Measurements from ENCODE around the gene IFNGR1. TPM values are rescaled to one million over a fixed set of nuclear protein-coding genes. Genes with fewer than 3 reads are reported as not detected.

Gene IFNGR1
- total RNA-seq, 1 experiment from 2014 or later, result 19.5 TPM

DNA sequence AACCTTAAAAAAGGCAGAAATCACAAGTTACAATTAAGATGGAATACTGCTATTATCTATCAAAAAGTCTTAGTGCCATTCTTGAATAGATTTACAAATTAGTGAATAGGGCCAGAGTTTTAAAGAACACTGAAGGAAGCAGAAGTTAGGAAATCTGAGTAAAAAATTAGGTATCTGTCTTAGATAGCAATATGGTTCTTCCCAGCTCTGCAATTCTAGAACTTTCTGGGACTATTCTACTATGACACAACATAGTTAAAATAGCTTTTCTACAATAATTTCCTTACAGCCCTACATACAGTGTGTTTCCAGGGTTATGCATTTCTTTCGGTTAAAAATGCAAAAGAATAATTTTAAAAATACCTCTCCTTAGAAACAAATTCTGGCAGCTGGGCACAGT is 18.2 kb downstream of the IFNGR1 start:
- no peaks in the 10 kb centered on the region for H4K20me1 ChIP-seq (ENCODE audit: insufficient read depth)
- DNase-seq, result no peak
- no peaks in the 10 kb centered on the region for H3K9me2 ChIP-seq (ENCODE audit: insufficient read depth)
- intact Hi-C loops (cut with micrococcal nuclease; ENCODE audit: unreplicated experiment), result no loop called here
- ChIA-PET CTCF (no interaction called here), POLR2A (ENCODE audit: unreplicated experiment) (no interaction called here)
- no peaks in the 10 kb centered on the region for H3K79me2 ChIP-seq (ENCODE audit: low read depth)
- H3F3A ChIP-seq (ENCODE audit: insufficient read depth, low read depth), result peaks cover 9% of the 10 kb centered on the region; the same call in 1 of the 2 replicates
- no peak overlapping the region for H3K27ac ChIP-seq
- H3K36me3 ChIP-seq (ENCODE audit: low read depth), result peaks cover 63% of the 10 kb centered on the region
- no peaks in the 10 kb centered on the region for H3K4me1 ChIP-seq (replicated peaks; ENCODE audit: insufficient read depth)
- H3K27me3 ChIP-seq (ENCODE audit: insufficient read depth, low read depth), result no peaks in the 10 kb centered on the region
- no TSS peak for BruUV-seq (replicated peaks)
- no peaks in the 10 kb centered on the region; the same call in 1 of the 2 replicates for H3K9me3 ChIP-seq (ENCODE audit: insufficient read depth, low read depth)
- H3K4me2 ChIP-seq, result no peak overlapping the region
- TF ChIP-seq EZH2 (IDR thresholded peaks at IDR 0.05; ENCODE audit: low read depth), result no peak
- TF ChIP-seq, protein P1, sequence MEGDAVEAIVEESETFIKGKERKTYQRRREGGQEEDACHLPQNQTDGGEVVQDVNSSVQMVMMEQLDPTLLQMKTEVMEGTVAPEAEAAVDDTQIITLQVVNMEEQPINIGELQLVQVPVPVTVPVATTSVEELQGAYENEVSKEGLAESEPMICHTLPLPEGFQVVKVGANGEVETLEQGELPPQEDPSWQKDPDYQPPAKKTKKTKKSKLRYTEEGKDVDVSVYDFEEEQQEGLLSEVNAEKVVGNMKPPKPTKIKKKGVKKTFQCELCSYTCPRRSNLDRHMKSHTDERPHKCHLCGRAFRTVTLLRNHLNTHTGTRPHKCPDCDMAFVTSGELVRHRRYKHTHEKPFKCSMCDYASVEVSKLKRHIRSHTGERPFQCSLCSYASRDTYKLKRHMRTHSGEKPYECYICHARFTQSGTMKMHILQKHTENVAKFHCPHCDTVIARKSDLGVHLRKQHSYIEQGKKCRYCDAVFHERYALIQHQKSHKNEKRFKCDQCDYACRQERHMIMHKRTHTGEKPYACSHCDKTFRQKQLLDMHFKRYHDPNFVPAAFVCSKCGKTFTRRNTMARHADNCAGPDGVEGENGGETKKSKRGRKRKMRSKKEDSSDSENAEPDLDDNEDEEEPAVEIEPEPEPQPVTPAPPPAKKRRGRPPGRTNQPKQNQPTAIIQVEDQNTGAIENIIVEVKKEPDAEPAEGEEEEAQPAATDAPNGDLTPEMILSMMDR (conservative IDR thresholded peaks at IDR 0.05), result no peak
- no peak overlapping the region for H2AFZ ChIP-seq
- H3K4me3 ChIP-seq, result no peak overlapping the region

DNA sequence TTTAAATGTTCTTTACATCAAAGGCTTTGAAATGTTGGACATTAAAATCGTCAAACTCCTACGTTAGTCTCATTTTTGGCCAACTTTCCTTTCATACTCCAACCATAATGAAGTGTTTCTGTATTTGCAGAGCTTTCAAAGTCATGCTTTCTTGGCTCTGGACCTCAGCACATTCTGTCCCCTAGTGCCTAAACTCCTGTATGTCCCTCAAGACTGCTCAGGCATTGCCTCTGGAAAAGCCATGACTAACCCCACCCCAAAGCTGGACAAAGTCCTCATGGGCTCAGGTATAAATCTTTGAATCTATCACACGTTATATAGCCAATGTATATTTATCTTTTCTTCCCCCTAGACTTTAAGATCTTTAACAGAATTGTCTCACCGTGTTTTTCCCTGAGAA is 18.9 kb downstream of the IFNGR1 start:
- intact Hi-C loops (cut with micrococcal nuclease; ENCODE audit: unreplicated experiment), result no loop called here
- ChIA-PET CTCF (interaction anchor here (0.7 kb wide), 1 partner anchor 14 kb away, joined by 4 read pairs; no protein-coding TSS in a partner anchor), POLR2A (ENCODE audit: unreplicated experiment) (no interaction called here)
- no peak overlapping the region for H3K4me3 ChIP-seq
- H3K27ac ChIP-seq, result no peak overlapping the region
- H2AFZ ChIP-seq, result no peak overlapping the region
- peaks cover 56% of the 10 kb centered on the region for H3K36me3 ChIP-seq (ENCODE audit: low read depth)
- no peak for DNase-seq
- no peaks in the 10 kb centered on the region for H3K27me3 ChIP-seq (ENCODE audit: insufficient read depth, low read depth)
- no peaks in the 10 kb centered on the region for H3K79me2 ChIP-seq (ENCODE audit: low read depth)
- no peaks in the 10 kb centered on the region; the same call in 1 of the 2 replicates for H3K9me3 ChIP-seq (ENCODE audit: insufficient read depth, low read depth)
- no TSS peak for BruUV-seq (replicated peaks)
- H3K4me1 ChIP-seq (replicated peaks; ENCODE audit: insufficient read depth), result no peaks in the 10 kb centered on the region
- no peaks in the 10 kb centered on the region for H4K20me1 ChIP-seq (ENCODE audit: insufficient read depth)
- H3F3A ChIP-seq (ENCODE audit: insufficient read depth, low read depth), result peaks cover 9% of the 10 kb centered on the region; the same call in 1 of the 2 replicates
- TF ChIP-seq, protein P1 (conservative IDR thresholded peaks at IDR 0.05), result no peak
- no peak for TF ChIP-seq EZH2 (IDR thresholded peaks at IDR 0.05; ENCODE audit: low read depth)
- no peak overlapping the region for H3K4me2 ChIP-seq
- H3K9me2 ChIP-seq (ENCODE audit: insufficient read depth), result no peaks in the 10 kb centered on the region

DNA sequence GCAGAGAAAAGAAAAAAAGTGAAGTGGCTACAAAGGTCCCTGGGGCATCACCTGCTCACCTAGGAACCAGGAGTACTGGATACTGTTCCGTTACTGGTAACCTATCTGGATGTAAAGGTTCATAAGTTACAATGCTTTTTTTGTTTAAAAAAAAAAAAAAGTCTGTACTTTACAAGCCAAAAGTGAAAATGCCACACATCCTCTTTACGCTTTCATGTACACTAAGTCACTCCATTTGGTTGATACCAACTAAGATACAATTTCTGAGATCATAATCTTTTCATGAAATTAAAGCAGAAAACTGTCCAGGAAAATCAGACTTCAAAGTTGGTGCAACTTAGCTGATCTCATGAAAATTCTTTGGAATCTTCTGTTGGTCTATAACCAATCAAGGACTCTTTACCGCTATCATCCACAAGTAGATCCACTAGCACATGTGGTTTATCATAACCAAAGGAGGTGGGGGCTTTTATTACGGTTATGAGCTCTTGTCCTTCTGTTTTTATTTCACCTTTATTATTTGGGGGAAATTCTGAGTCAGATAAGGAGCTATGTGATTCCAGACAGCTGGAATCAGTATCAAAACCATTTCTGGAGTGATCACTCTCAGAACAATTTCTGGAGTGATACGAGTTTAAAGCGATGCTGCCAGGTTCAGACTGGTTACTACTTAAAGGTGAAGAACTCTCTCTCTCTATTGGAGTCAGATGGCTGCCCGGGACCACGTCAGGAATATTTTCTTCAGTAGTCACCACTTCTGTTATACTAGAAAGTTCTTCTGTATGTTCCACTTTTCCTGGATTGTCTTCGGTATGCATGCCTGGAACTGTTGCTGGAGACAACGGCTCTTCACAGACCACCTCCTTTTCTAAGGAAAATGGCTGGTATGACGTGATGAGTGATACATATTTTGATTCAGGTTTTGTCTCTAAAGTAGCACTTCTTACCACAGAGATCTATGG is 21.2 kb downstream of the IFNGR1 start:
- Histone ChIP-seq H3K9me2 (ENCODE audit: insufficient read depth) (no peaks in the 10 kb centered on the region), H2AFZ (no peak overlapping the region), H3K4me2 (no peak overlapping the region), H3K36me3 (ENCODE audit: low read depth) (peaks cover 34% of the 10 kb centered on the region), H3K9me3 (ENCODE audit: insufficient read depth, low read depth) (no peaks in the 10 kb centered on the region; the same call in 1 of the 2 replicates), H4K20me1 (ENCODE audit: insufficient read depth) (no peaks in the 10 kb centered on the region), H3K4me1 (replicated peaks; ENCODE audit: insufficient read depth) (no peaks in the 10 kb centered on the region), H3K27me3 (ENCODE audit: insufficient read depth, low read depth) (no peaks in the 10 kb centered on the region), H3F3A (ENCODE audit: insufficient read depth, low read depth) (peaks cover 9% of the 10 kb centered on the region; the same call in 1 of the 2 replicates), H3K4me3 (no peak overlapping the region), H3K27ac (no peak overlapping the region), H3K79me2 (ENCODE audit: low read depth) (no peaks in the 10 kb centered on the region)
- ChIA-PET POLR2A (ENCODE audit: unreplicated experiment) (interaction anchor here (0.7 kb wide), 1 partner anchor 100 kb away, joined by 9 read pairs; no protein-coding TSS in a partner anchor), CTCF (no interaction called here)
- intact Hi-C loops (cut with micrococcal nuclease; ENCODE audit: unreplicated experiment), result no loop called here
- DNase-seq, result no peak
- no TSS peak for BruUV-seq (replicated peaks)
- TF ChIP-seq EZH2 (IDR thresholded peaks at IDR 0.05; ENCODE audit: low read depth), result no peak
- TF ChIP-seq, protein P1 (conservative IDR thresholded peaks at IDR 0.05), result no peak

Measured in PC-9 (cell line).